Astrocyte of the cerebellum (primary cell): ENCODE results near the gene ABLIM2.

ENCODE experiments used
- DNase-seq: peaks from one replicate; pipeline ENCODE4 v3.0.0-alpha.2; 2011; ENCODE audit warnings: low read depth
- H3K4me3 ChIP-seq: 2 replicates; pipeline ENCODE4 v1.5.1; 2011; ENCODE audit warnings: mild to moderate bottlenecking, low read depth, low read length, moderate library complexity
- CTCF ChIP-seq: IDR thresholded peaks from 2 replicates; pipeline ENCODE4 v1.5.1; 2012; ENCODE audit warnings: low read length, low read depth, moderate library complexity, mild to moderate bottlenecking; ENCODE audit errors: missing control alignments
- in situ Hi-C: cut with HindIII; loops from 2 replicates; pipeline ENCODE4 v1.10.0; 2017; ENCODE audit warnings: low sequenced_read_pairs

Gene ABLIM2

GRCh38 chr4:8041868-8042267, 116.7 kb downstream of the ABLIM2 start:
- no peak for TF ChIP-seq CTCF
- DNase-seq, result no peak
- no peak overlapping the region for H3K4me3 ChIP-seq
- in situ Hi-C loops, result no loop called here

GRCh38 chr4:8041172-8041571, 117.4 kb downstream of the ABLIM2 start:
- in situ Hi-C loops, result no loop called here
- TF ChIP-seq CTCF, result no peak
- DNase-seq, result no peak
- no peak overlapping the region for H3K4me3 ChIP-seq

GRCh38 chr4:8040607-8041006, 118.0 kb downstream of the ABLIM2 start:
- no peak for DNase-seq
- no peak for TF ChIP-seq CTCF
- no peak overlapping the region for H3K4me3 ChIP-seq
- in situ Hi-C loops, result no loop called here

GRCh38 chr4:8039853-8040252, 118.8 kb downstream of the ABLIM2 start:
- H3K4me3 ChIP-seq, result no peak overlapping the region
- in situ Hi-C loops, result no loop called here
- no peak for TF ChIP-seq CTCF
- no peak for DNase-seq

- no peak overlapping the region for H3K4me3 ChIP-seq
- no peak for DNase-seq
- in situ Hi-C loops, result no loop called here
- TF ChIP-seq CTCF, result no peak
Observed at GRCh38 chr4:8039290-8039689, 119.3 kb downstream of the ABLIM2 start.

- in situ Hi-C loops, result no loop called here
- no peak overlapping the region for H3K4me3 ChIP-seq
- no peak for DNase-seq
- TF ChIP-seq CTCF, result no peak
Observed at GRCh38 chr4:8038719-8039251, 119.8 kb downstream of the ABLIM2 start.

GRCh38 chr4:8038083-8038482, 120.5 kb downstream of the ABLIM2 start:
- in situ Hi-C loops, result no loop called here
- H3K4me3 ChIP-seq, result no peak overlapping the region
- DNase-seq, result no peak
- no peak for TF ChIP-seq CTCF
